ENCODE measurements around the gene AKNA.

The AKNA gene

GRCh38 chr9:114294664-114295063 is 93.1 kb downstream of the AKNA start:
- no peak for DNase-seq

GRCh38 chr9:114291886-114292590 is 95.7 kb downstream of the AKNA start:
- no peak for DNase-seq

- DNase-seq, result peak; percentile 79
Measured at GRCh38 chr9:114291064-114291474, 96.7 kb downstream of the AKNA start.

GRCh38 chr9:114290561-114290986 is 97.2 kb downstream of the AKNA start:
- DNase-seq, result no peak

GRCh38 chr9:114289571-114290481 is 98.0 kb downstream of the AKNA start:
- DNase-seq, result no peak

- no peak for DNase-seq
Measured at GRCh38 chr9:114289106-114289505, 98.7 kb downstream of the AKNA start.

GRCh38 chr9:114288193-114289091 is 99.3 kb downstream of the AKNA start:
- DNase-seq, result peak; percentile 11

- no peak for DNase-seq
Measured at GRCh38 chr9:114287763-114288192, 100.0 kb downstream of the AKNA start.

GRCh38 chr9:114287001-114287762 is 100.6 kb downstream of the AKNA start:
- peak; percentile 78 for DNase-seq

- no peak for DNase-seq
Measured at GRCh38 chr9:114286146-114286679, 101.6 kb downstream of the AKNA start.

GRCh38 chr9:114285166-114285867 is 102.5 kb downstream of the AKNA start:
- no peak for DNase-seq

GRCh38 chr9:114284316-114285060 is 103.3 kb downstream of the AKNA start:
- no peak for DNase-seq

All from NCI-H1694 (cell line).